Calu3 (cell line): ENCODE measurements around the gene SLC9B2. TPM values are rescaled to one million over a fixed set of nuclear protein-coding genes. Genes with fewer than 3 reads are reported as not detected.

Experiments
- BruUV-seq: library from RNA; stranded (reverse); fragments of 400-500 nt; replicated peaks from 2 replicates; lab custom pipeline; 2021; lab: Mats Ljungman, UMichigan
- CTCF ChIA-PET: fragments of 300-600 bp; sonication (Branson Sonifier 250); formaldehyde crosslinking; loops from one replicate; lab custom pipeline; 2022; ENCODE audit warnings: antibody characterized with exemption; lab: Charles Lee
- DNase-seq: peaks from one replicate; pipeline ENCODE4 v3.0.0; 2022
- H3K27ac Mint-ChIP-seq: one replicate; pipeline ENCODE4 v1.8.0; 2022; ENCODE audit warnings: mixed read lengths; ENCODE audit not compliant: unreplicated experiment
- H3K27me3 Mint-ChIP-seq: one replicate; pipeline ENCODE4 v1.8.0; 2022; ENCODE audit warnings: mixed read lengths; ENCODE audit not compliant: unreplicated experiment
- H3K36me3 Mint-ChIP-seq: one replicate; pipeline ENCODE4 v1.8.0; 2022; ENCODE audit warnings: mild to moderate bottlenecking, moderate library complexity, mixed read lengths; ENCODE audit not compliant: insufficient read depth, unreplicated experiment
- H3K4me1 Mint-ChIP-seq: one replicate; pipeline ENCODE4 v1.8.0; 2022; ENCODE audit warnings: mild to moderate bottlenecking, low read depth, mixed read lengths; ENCODE audit not compliant: unreplicated experiment
- H3K4me3 Mint-ChIP-seq: one replicate; pipeline ENCODE4 v1.8.0; 2022; ENCODE audit warnings: mild to moderate bottlenecking, low read depth, moderate library complexity, mixed read lengths; ENCODE audit not compliant: unreplicated experiment
- H3K9me3 Mint-ChIP-seq: one replicate; pipeline ENCODE4 v1.8.0; 2022; ENCODE audit warnings: low read depth, mixed read lengths; ENCODE audit not compliant: unreplicated experiment
- intact Hi-C: fragments of 100-400 bp; cut with micrococcal nuclease; formaldehyde crosslinking; loops from one replicate; pipeline ENCODE4 v1.10.0; 2022; ENCODE audit not compliant: unreplicated experiment
- total RNA-seq: library from RNA; stranded (reverse); gene quantifications from 2 replicates; pipeline ENCODE4 v1.2.3, GENCODE V29; 2022
- TF ChIP-seq, protein P1 (sequence below): fragments of 200-600 bp; IDR thresholded peaks from one replicate; pipeline ENCODE4 v1.8.0; 2022; ENCODE audit warnings: antibody characterized with exemption; ENCODE audit not compliant: unreplicated experiment

SLC9B2 gene
- total RNA-seq, 1 experiment from 2014 or later = 2.7 TPM

DNA sequence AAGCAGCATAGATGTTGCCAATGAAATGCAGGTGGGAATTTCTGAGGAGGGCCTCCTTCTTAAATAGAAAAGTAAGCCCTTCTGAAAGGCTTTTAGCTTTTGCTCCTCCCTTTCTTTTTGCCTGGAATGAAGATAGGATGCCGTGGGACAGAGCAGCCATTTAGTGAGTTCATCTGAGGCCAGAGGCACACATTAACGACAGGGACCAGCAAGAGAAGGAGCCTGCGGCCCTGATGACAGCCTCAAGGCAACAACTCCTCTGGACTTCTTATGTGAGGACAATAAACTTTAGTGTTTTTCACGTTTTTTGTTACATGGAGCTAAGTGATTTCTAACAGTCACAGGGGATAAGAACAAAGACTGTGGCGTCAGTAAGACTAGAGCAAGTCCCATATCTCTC, 24.1 kb upstream of the SLC9B2 start:
- Mint-ChIP-seq H3K27me3 (no peaks in the 10 kb centered on the region), H3K36me3 (no peaks in the 10 kb centered on the region), H3K4me1 (peaks cover 14% of the 10 kb centered on the region), H3K27ac (no peak overlapping the region), H3K4me3 (no peak overlapping the region), H3K9me3 (no peaks in the 10 kb centered on the region)
- DNase-seq = no peak
- intact Hi-C loops = loop anchor here (5.0 kb wide), 1 partner anchor 653 kb away; no protein-coding TSS in a partner anchor
- CTCF ChIA-PET = no interaction called here
- TF ChIP-seq, protein P1, sequence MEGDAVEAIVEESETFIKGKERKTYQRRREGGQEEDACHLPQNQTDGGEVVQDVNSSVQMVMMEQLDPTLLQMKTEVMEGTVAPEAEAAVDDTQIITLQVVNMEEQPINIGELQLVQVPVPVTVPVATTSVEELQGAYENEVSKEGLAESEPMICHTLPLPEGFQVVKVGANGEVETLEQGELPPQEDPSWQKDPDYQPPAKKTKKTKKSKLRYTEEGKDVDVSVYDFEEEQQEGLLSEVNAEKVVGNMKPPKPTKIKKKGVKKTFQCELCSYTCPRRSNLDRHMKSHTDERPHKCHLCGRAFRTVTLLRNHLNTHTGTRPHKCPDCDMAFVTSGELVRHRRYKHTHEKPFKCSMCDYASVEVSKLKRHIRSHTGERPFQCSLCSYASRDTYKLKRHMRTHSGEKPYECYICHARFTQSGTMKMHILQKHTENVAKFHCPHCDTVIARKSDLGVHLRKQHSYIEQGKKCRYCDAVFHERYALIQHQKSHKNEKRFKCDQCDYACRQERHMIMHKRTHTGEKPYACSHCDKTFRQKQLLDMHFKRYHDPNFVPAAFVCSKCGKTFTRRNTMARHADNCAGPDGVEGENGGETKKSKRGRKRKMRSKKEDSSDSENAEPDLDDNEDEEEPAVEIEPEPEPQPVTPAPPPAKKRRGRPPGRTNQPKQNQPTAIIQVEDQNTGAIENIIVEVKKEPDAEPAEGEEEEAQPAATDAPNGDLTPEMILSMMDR = no peak
- no TSS peak for BruUV-seq

DNA sequence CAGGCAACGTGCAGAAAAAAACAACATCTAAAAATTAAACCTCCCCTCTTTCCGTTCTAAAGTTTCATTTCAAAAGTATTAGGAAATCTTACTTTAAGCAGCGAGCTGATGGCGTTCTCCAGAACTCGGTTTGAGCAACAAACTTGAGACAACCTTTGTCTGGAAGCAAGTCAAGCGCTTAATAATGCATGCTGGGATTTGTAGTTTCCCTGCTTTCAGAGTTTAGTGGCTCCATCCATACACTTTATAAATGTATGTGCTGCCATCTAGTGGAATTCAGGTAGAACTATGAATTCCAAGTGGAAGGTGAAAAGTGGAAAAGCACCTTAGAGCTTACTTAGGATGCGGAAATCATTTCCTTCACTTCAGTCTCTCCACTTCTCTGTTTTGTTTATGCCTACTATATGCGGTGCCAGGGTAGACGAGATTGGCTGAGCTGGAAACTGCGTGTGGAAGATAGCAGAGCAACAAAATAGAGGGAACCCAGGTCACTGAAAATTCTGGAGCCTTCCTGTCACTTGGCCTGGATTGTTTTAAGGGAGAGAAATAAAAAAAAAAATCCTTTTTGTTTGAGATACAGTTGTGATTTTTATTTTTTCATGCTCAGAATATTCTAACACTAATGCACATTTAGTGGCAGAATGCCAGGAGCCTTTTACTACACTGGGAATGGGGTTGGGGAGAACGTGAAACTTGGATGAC, 23.3 kb upstream of the SLC9B2 start, which contains the start of gene BDH2:
Gene BDH2, minus strand, starts transcription at position 144 of the 702 bp plus-strand sequence. CDS start 3,580 bp downstream, outside the sequence.
- DNase-seq = peak; percentile 11
- H3K4me3 Mint-ChIP-seq = peak within 1 kb of the TSS; percentile 39
- no peaks in the 10 kb centered on the region for H3K36me3 Mint-ChIP-seq
- TF ChIP-seq, protein P1 = peak; percentile 21
- no peaks in the 10 kb centered on the region for H3K9me3 Mint-ChIP-seq
- H3K27ac Mint-ChIP-seq = no peak within 1 kb of the TSS
- intact Hi-C loops = loop anchor here (5.0 to 10.0 kb wide), 3 partner anchors 275 to 668 kb away; partner anchors contain the start of gene UBE2D3
- CTCF ChIA-PET = interaction anchor here (0.9 to 1.4 kb wide), 3 partner anchors 53 to 479 kb away, joined by 3 to 4 read pairs (median 3); partner anchors contain the start of gene UBE2D3
- peaks cover 14% of the 10 kb centered on the region for H3K4me1 Mint-ChIP-seq
- BruUV-seq = no TSS peak
- no peaks in the 10 kb centered on the region for H3K27me3 Mint-ChIP-seq

DNA sequence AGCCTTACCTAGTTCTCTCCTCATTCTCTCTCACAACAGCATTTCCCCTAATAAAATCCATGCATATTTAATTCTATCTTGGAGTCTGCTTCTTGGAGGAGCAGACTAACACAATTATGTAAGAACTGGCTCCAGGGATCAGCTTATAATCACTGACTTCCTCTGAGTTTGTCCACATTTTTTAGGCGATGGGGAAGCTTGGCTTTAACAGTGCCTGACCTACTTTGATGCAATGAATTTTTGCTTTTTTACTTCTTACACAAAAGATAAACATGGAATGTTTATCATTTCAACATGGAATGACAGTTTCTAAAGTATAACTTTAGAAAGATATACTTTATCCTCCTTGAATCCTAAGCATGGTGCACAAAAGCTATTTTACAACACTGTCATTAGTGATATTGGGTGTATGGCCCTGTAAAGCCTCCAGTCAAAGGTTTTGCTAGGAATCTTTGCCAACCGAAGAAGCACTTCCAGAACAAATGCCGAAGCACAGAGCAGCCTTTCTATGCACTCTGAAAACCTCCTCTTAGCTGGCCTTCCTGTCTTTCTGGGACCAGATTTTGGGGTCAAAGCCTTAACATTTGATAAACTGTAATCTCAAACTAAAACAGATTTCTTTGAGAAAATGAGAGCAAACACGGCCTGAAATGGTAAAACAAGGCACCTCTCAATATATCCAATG, 22.3 kb upstream of the SLC9B2 start:
- no peaks in the 10 kb centered on the region for H3K36me3 Mint-ChIP-seq
- no peaks in the 10 kb centered on the region for H3K9me3 Mint-ChIP-seq
- peak overlapping the region; percentile 39 for H3K4me3 Mint-ChIP-seq
- intact Hi-C loops = loop anchor here (5.0 to 10.0 kb wide), 2 partner anchors 274 to 667 kb away; partner anchors contain the start of gene UBE2D3
- no peaks in the 10 kb centered on the region for H3K27me3 Mint-ChIP-seq
- BruUV-seq = no TSS peak
- H3K27ac Mint-ChIP-seq = no peak overlapping the region
- TF ChIP-seq, protein P1 = no peak
- DNase-seq = no peak
- H3K4me1 Mint-ChIP-seq = peaks cover 14% of the 10 kb centered on the region
- CTCF ChIA-PET = interaction anchor here (0.9 to 1.4 kb wide), 2 partner anchors 271 to 478 kb away, joined by 3 to 4 read pairs; partner anchors contain the start of gene UBE2D3

DNA sequence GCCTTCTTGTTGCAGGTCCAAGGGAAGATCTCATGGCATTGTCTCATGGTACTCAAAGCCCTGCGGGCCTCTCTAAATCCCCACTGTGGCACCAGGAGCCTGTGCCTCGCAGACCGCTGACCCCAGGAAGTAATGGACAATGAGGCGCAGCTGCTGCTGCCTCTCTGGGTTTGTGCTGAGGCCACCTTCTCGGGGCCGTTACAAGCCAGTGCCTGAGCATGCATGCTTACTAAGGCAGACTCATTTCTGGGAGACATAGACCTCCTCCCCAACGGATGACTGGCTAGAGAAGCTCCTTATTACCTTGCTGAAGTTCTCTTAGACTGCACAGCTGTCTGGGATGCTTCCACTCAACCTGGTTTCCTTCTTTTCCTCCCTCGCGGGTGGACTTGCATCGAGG, 21.8 kb upstream of the SLC9B2 start:
- intact Hi-C loops = loop anchor here (5.0 to 10.0 kb wide), 2 partner anchors 274 to 666 kb away; partner anchors contain the start of gene UBE2D3
- Mint-ChIP-seq H3K36me3 (no peaks in the 10 kb centered on the region), H3K27ac (no peak overlapping the region), H3K9me3 (no peaks in the 10 kb centered on the region), H3K27me3 (no peaks in the 10 kb centered on the region), H3K4me1 (peaks cover 14% of the 10 kb centered on the region), H3K4me3 (no peak overlapping the region)
- DNase-seq = no peak
- TF ChIP-seq, protein P1 = no peak
- BruUV-seq = no TSS peak
- CTCF ChIA-PET = no interaction called here
